Osteoblast (primary cell): ENCODE data around the gene SPRN. TPM values are rescaled to one million over a fixed set of nuclear protein-coding genes. Genes with fewer than 3 reads are reported as not detected.
A peak's percentile ranks its signal among the peaks of the same experiment; 100 is the strongest.

Experiments
- DNase-seq: peaks from one replicate; pipeline ENCODE4 v3.0.0; 2011; ENCODE audit warnings: low spot score, mixed read lengths; ENCODE audit not compliant: insufficient read length; ENCODE audit errors: missing footprints
- H2AFZ ChIP-seq: 2 replicates; pipeline ENCODE4 v1.6.0; 2011; ENCODE audit warnings: mild to moderate bottlenecking, low read length
- H3K27ac ChIP-seq: 2 replicates; pipeline ENCODE4 v1.5.1; 2011; ENCODE audit warnings: mild to moderate bottlenecking, low read depth, low read length, moderate library complexity
- H3K27me3 ChIP-seq: 2 replicates; pipeline ENCODE4 v1.6.0; 2012; ENCODE audit warnings: mild to moderate bottlenecking, control low read depth, inconsistent platforms, low read length, moderate library complexity; ENCODE audit not compliant: insufficient read depth
- H3K36me3 ChIP-seq: 2 replicates; pipeline ENCODE4 v1.5.1; 2011; ENCODE audit warnings: mild to moderate bottlenecking, low read length, control low read depth, moderate library complexity; ENCODE audit not compliant: insufficient read depth
- H3K4me1 ChIP-seq: 2 replicates; pipeline ENCODE4 v1.5.1; 2011; ENCODE audit warnings: mild to moderate bottlenecking, low read length, control low read depth, moderate library complexity; ENCODE audit not compliant: insufficient read depth
- H3K4me2 ChIP-seq: 2 replicates; pipeline ENCODE4 v1.6.0; 2011; ENCODE audit warnings: mild to moderate bottlenecking, low read length; ENCODE audit not compliant: insufficient read depth
- H3K4me3 ChIP-seq: fragments of 200-600 bp; sonication (generic); 3 replicates; pipeline ENCODE4 v1.5.1; 2012; ENCODE audit warnings: mild to moderate bottlenecking, low read length, inconsistent platforms; ENCODE audit not compliant: insufficient read depth
- H3K79me2 ChIP-seq: 2 replicates; pipeline ENCODE4 v1.6.0; 2012; ENCODE audit warnings: mild to moderate bottlenecking, low read length, control low read depth, inconsistent platforms; ENCODE audit not compliant: insufficient read depth
- H3K9me3 ChIP-seq: 2 replicates; pipeline ENCODE4 v1.5.1; 2011; ENCODE audit warnings: low read depth, low read length, control low read depth
- H4K20me1 ChIP-seq: 2 replicates; pipeline ENCODE4 v1.6.0; 2012; ENCODE audit warnings: mild to moderate bottlenecking, low read length, control low read depth; ENCODE audit not compliant: insufficient read depth
- total RNA-seq: library from RNA; depleted of rRNA; stranded (reverse); fragments of >200 nt; gene quantifications from 2 replicates; pipeline ENCODE4 v1.2.3, GENCODE V29; 2012
- TF ChIP-seq, protein P1 (sequence below): IDR thresholded peaks from 2 replicates; pipeline ENCODE4 v1.5.1; 2011; ENCODE audit warnings: mild to moderate bottlenecking, low read depth, low read length, moderate library complexity; ENCODE audit errors: extremely low read depth

Gene SPRN
- total RNA-seq, 1 donor: under 0.01 TPM

DNA sequence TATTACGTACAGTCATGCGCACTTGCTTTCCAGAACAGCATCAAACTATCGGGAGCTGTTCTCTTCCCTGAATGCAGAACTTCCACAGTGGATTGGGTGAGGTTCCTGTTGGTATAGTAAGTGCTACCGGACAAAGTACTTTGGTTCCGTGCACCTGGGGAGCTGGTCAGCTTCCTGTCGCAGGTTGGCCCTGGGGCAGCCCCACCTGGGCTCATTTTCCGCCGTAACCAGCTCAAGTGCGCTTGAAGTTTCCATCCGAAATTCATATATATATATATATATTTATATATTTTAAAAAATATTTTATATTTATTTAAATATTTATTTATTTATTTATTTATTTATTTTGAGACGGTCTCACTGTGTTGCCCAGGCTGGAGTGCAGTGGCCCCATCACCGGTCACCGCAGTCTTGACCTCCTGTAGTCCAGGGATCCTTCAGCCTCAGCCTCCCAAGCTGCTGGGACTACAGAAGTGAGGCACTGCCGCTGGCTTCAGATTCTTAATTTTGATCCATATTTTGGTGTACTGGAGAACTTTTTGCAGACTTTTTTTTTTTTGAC is 35.9 kb upstream of the SPRN start:
- H4K20me1 ChIP-seq: no peaks in the 10 kb centered on the region
- no peak overlapping the region for H3K4me2 ChIP-seq
- H2AFZ ChIP-seq: no peak overlapping the region
- no peaks in the 10 kb centered on the region for H3K79me2 ChIP-seq
- H3K4me1 ChIP-seq: no peaks in the 10 kb centered on the region
- no peaks in the 10 kb centered on the region for H3K36me3 ChIP-seq
- H3K27ac ChIP-seq: no peak overlapping the region
- TF ChIP-seq, protein P1, sequence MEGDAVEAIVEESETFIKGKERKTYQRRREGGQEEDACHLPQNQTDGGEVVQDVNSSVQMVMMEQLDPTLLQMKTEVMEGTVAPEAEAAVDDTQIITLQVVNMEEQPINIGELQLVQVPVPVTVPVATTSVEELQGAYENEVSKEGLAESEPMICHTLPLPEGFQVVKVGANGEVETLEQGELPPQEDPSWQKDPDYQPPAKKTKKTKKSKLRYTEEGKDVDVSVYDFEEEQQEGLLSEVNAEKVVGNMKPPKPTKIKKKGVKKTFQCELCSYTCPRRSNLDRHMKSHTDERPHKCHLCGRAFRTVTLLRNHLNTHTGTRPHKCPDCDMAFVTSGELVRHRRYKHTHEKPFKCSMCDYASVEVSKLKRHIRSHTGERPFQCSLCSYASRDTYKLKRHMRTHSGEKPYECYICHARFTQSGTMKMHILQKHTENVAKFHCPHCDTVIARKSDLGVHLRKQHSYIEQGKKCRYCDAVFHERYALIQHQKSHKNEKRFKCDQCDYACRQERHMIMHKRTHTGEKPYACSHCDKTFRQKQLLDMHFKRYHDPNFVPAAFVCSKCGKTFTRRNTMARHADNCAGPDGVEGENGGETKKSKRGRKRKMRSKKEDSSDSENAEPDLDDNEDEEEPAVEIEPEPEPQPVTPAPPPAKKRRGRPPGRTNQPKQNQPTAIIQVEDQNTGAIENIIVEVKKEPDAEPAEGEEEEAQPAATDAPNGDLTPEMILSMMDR: no peak
- no peak overlapping the region for H3K4me3 ChIP-seq
- DNase-seq: peak; percentile 17
- H3K27me3 ChIP-seq: no peaks in the 10 kb centered on the region
- H3K9me3 ChIP-seq: no peaks in the 10 kb centered on the region

DNA sequence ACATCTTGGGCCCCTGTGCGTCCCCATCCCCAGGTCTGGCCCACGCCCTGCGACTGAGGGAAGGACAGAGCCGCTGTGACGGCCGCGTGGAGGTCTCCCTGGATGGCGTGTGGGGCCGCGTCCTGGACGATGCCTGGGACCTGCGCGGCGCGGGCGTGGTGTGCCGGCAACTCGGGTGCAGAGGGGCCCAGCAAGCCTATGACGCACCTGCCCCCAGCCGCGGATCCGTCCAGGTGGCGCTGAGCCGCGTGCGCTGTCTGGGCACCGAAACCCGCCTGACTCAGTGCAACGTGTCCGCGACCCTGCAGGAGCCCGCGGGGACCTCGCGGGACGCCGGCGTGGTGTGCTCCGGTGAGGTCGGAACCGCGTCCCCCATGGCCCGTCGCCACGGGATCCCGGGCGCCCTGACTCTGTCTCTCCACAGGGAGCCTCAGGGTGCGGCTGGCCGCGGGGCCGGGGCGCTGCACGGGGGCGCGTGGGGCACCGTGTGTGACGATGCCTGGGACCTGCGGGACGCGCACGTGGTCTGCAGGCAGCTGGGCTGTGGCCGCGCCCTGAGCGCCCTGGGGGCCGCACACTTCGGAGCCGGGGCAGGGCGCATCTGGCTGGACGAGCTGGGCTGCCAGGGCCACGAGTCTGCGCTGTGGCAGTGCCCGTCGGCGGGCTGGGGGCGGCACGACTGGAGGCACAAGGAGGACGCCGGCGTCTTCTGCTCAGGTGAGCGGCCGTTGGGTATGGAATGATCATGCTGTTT is 35.2 kb upstream of the SPRN start:
- peak; percentile 73 for DNase-seq
- no peaks in the 10 kb centered on the region for H3K27me3 ChIP-seq
- H3K4me2 ChIP-seq: no peak overlapping the region
- H3K4me1 ChIP-seq: no peaks in the 10 kb centered on the region
- H4K20me1 ChIP-seq: no peaks in the 10 kb centered on the region
- no peaks in the 10 kb centered on the region for H3K79me2 ChIP-seq
- no peak overlapping the region for H3K4me3 ChIP-seq
- TF ChIP-seq, protein P1: no peak
- H2AFZ ChIP-seq: no peak overlapping the region
- H3K27ac ChIP-seq: no peak overlapping the region
- no peaks in the 10 kb centered on the region for H3K9me3 ChIP-seq
- H3K36me3 ChIP-seq: no peaks in the 10 kb centered on the region

DNA sequence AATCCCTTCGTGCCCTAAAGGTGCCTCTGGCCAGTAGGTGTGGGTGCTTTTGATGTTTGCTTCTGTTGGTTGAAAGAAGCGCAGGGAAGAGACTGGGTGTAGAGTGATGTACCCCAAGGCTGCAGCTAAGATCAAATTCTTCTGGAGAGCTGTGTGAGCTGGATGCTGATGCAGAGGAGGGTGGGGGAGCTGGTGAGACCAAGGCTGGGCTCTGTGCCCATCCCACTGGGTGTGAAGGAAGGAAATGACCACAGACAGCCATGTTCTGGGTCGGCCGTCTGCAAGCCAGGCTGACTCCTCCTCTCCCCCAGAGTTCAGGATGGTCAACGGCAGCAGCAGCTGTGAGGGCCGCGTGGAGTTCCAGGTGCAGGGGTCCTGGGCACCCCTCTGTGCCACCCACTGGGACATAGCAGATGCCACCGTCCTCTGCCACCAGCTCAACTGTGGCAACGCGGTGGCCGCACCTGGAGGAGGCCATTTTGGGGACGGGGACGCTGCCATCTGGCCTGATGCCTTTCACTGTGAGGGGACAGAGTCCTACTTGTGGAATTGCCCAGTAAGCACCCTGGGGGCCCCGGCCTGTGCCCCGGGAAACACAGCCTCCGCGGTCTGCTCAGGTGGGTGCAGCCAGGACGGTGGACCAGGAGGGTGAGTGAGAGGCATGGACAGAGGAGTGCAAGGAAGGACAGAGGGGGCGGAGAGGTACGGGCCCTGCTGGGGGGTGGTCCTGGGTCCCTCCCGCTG is 34.5 kb upstream of the SPRN start:
- TF ChIP-seq, protein P1: no peak
- no peaks in the 10 kb centered on the region for H3K79me2 ChIP-seq
- no peaks in the 10 kb centered on the region for H3K27me3 ChIP-seq
- no peak overlapping the region for H3K4me2 ChIP-seq
- peak; percentile 91 for DNase-seq
- no peaks in the 10 kb centered on the region for H3K9me3 ChIP-seq
- no peaks in the 10 kb centered on the region for H4K20me1 ChIP-seq
- H3K4me1 ChIP-seq: no peaks in the 10 kb centered on the region
- no peak overlapping the region for H2AFZ ChIP-seq
- H3K4me3 ChIP-seq: no peak overlapping the region
- no peaks in the 10 kb centered on the region for H3K36me3 ChIP-seq
- H3K27ac ChIP-seq: no peak overlapping the region
